ENCODE results near the gene CSK.

CSK gene

DNA sequence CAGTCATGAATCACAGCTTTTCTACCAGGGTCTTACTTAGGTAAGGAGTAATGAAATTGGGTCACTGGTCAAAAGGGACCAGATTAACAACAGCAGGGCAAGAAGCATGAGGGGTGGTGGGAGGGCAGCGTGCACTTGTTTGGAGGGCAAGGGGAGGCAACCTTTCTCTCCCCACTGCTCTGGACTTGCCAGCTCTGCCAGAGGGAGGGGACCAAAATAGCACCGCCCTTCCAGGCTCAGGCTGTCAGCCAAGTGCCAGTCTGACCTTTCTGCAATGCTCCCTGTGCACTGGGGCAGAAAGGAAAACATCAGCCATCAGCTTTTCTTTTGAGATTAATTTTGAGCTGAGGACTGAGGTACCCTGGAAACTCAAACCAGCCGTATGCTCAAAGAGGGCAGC is 65.6 kb downstream of the CSK start:
- H3K36me3 ChIP-seq (ENCODE audit: control insufficient read depth, insufficient read depth, low read length), result no peaks in the 10 kb centered on the region
- no peaks in the 10 kb centered on the region for H3K9me3 ChIP-seq (ENCODE audit: control insufficient read depth, low read length)
- H2AFZ ChIP-seq, result no peak overlapping the region
- H3K4me3 ChIP-seq (ENCODE audit: low read depth, low read length), result no peak overlapping the region
- no peak overlapping the region for H3K4me2 ChIP-seq (ENCODE audit: low read length)
- H3K27me3 ChIP-seq (ENCODE audit: control insufficient read depth, insufficient read depth, low read length), result no peaks in the 10 kb centered on the region
- H3K9ac ChIP-seq, result no peak overlapping the region
- H3K79me2 ChIP-seq, result no peaks in the 10 kb centered on the region
- H3K27ac ChIP-seq, result peak overlapping the region; percentile 84
- TF ChIP-seq, protein P1, sequence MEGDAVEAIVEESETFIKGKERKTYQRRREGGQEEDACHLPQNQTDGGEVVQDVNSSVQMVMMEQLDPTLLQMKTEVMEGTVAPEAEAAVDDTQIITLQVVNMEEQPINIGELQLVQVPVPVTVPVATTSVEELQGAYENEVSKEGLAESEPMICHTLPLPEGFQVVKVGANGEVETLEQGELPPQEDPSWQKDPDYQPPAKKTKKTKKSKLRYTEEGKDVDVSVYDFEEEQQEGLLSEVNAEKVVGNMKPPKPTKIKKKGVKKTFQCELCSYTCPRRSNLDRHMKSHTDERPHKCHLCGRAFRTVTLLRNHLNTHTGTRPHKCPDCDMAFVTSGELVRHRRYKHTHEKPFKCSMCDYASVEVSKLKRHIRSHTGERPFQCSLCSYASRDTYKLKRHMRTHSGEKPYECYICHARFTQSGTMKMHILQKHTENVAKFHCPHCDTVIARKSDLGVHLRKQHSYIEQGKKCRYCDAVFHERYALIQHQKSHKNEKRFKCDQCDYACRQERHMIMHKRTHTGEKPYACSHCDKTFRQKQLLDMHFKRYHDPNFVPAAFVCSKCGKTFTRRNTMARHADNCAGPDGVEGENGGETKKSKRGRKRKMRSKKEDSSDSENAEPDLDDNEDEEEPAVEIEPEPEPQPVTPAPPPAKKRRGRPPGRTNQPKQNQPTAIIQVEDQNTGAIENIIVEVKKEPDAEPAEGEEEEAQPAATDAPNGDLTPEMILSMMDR (IDR thresholded peaks at IDR 0.05), result no peak
- H3K4me1 ChIP-seq, result peaks cover 20% of the 10 kb centered on the region

- TF ChIP-seq, protein P1 (IDR thresholded peaks at IDR 0.05), result no peak
- no peaks in the 10 kb centered on the region for H3K27me3 ChIP-seq (ENCODE audit: control insufficient read depth, insufficient read depth, low read length)
- H3K4me1 ChIP-seq, result peaks cover 15% of the 10 kb centered on the region
- no peak overlapping the region for H3K4me3 ChIP-seq (ENCODE audit: low read depth, low read length)
- no peak overlapping the region for H2AFZ ChIP-seq
- no peaks in the 10 kb centered on the region for H3K79me2 ChIP-seq
- H3K36me3 ChIP-seq (ENCODE audit: control insufficient read depth, insufficient read depth, low read length), result no peaks in the 10 kb centered on the region
- H3K27ac ChIP-seq, result peak overlapping the region; percentile 84
- H3K9me3 ChIP-seq (ENCODE audit: control insufficient read depth, low read length), result no peaks in the 10 kb centered on the region
- H3K9ac ChIP-seq, result no peak overlapping the region
- H3K4me2 ChIP-seq (ENCODE audit: low read length), result no peak overlapping the region
Measured at GRCh38 chr15:74850393-74850792, 68.5 kb downstream of the CSK start.

DNA sequence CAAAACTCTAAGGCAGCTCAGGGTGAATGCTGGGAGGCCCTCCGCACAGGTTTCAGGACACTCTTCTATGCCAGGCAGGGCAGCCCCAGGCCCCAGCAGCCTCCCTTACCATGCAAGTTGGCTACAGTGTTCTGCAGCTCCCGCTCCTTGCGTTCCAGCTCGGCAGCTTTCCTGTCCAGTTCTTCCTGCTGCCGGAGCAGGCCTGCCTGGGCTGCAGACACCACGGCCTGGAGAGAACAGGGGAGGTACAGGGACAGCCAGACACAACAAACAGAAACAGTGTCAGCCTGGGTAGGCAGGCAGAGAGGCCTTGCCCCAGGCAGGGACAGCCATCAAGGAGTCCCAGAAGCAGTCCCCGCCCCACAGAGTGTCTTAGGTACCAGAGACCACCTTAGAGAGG is 70.1 kb downstream of the CSK start:
- H3K79me2 ChIP-seq, result no peaks in the 10 kb centered on the region

More for the DNA sequence above, 70.1 kb downstream of the CSK start:
- no peak overlapping the region for H3K4me2 ChIP-seq (ENCODE audit: low read length)
- H3K9me3 ChIP-seq (ENCODE audit: control insufficient read depth, low read length), result no peaks in the 10 kb centered on the region
- H3K9ac ChIP-seq, result no peak overlapping the region
- H3K36me3 ChIP-seq (ENCODE audit: control insufficient read depth, insufficient read depth, low read length), result no peaks in the 10 kb centered on the region
- no peak overlapping the region for H3K27ac ChIP-seq
- H3K27me3 ChIP-seq (ENCODE audit: control insufficient read depth, insufficient read depth, low read length), result no peaks in the 10 kb centered on the region
- TF ChIP-seq, protein P1 (IDR thresholded peaks at IDR 0.05), result no peak
- H3K4me3 ChIP-seq (ENCODE audit: low read depth, low read length), result no peak overlapping the region
- no peak overlapping the region for H2AFZ ChIP-seq
- H3K4me1 ChIP-seq, result peaks cover 18% of the 10 kb centered on the region

Measured in parathyroid adenoma (tissue), 2 donors.